D721Med (cell line): ENCODE results near the gene UBAC2.

ENCODE experiments used
- DNase-seq: peaks from one replicate; pipeline ENCODE4 v3.0.0; 2011; ENCODE audit warnings: low spot score; ENCODE audit not compliant: insufficient read length
- FAIRE-seq: peaks from 2 replicates; lab custom pipeline; 2011; peaks lifted over from hg19 to GRCh38; lab: Jason Lieb, UNC
- TF ChIP-seq, protein P1 (sequence below): IDR thresholded peaks from 2 replicates; pipeline ENCODE4 v1.5.1; 2012; ENCODE audit warnings: mild to moderate bottlenecking, control low read depth; ENCODE audit not compliant: insufficient read depth; ENCODE audit errors: missing control alignments

Gene UBAC2

GRCh38 chr13:99265821-99266426 lies 65.3 kb downstream of the UBAC2 start:
- TF ChIP-seq, protein P1, sequence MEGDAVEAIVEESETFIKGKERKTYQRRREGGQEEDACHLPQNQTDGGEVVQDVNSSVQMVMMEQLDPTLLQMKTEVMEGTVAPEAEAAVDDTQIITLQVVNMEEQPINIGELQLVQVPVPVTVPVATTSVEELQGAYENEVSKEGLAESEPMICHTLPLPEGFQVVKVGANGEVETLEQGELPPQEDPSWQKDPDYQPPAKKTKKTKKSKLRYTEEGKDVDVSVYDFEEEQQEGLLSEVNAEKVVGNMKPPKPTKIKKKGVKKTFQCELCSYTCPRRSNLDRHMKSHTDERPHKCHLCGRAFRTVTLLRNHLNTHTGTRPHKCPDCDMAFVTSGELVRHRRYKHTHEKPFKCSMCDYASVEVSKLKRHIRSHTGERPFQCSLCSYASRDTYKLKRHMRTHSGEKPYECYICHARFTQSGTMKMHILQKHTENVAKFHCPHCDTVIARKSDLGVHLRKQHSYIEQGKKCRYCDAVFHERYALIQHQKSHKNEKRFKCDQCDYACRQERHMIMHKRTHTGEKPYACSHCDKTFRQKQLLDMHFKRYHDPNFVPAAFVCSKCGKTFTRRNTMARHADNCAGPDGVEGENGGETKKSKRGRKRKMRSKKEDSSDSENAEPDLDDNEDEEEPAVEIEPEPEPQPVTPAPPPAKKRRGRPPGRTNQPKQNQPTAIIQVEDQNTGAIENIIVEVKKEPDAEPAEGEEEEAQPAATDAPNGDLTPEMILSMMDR = peak; percentile 65
- no peak for DNase-seq
- FAIRE-seq = no peak

DNA sequence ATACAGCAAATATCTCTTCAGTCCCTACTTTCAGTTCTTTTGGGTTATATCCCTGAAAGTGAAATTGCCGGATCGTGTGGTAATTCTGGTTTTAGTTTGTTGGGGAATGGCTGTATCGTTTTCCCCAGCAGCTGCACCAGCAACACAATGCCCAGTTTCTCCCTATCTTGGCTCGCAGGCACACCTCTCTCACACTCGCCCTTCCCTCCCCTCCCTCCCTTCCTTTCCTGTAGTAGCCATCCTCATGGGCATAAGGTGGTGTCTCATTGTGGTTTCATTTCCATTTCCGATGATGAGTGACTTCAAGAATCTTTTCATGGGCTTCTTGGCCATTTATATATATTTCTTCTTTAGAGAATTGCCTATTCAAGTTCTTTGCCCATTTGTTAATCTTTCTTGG lies 66.2 kb downstream of the UBAC2 start:
- FAIRE-seq (no peak), DNase-seq (no peak)
- TF ChIP-seq, protein P1 = no peak

DNA sequence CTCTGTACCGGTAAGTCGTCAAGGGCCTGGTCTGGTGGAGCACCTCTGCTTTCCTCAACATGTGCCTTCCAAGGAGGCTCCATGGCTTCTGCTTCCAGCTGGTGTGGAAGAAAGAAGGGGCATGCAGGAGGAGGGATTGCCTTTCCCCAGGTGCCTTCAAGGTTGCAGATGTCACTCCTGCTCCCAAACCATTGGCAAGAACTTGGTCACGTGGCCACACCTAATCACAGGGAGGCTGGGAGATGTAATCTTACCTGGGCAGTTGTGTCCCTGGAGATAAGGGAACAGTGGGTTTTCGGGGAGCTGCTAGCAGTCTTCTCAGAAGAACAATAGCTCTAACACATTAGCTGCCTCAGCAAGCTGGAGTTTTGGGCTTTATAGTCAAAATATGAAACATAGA lies 67.3 kb downstream of the UBAC2 start:
- no peak for FAIRE-seq
- no peak for DNase-seq
- TF ChIP-seq, protein P1 = no peak

GRCh38 chr13:99268822-99269221 lies 68.2 kb downstream of the UBAC2 start:
- DNase-seq (no peak), FAIRE-seq (no peak)
- TF ChIP-seq, protein P1 = no peak

- DNase-seq = no peak
- FAIRE-seq = no peak
Observed at GRCh38 chr13:99269627-99270241, 69.1 kb downstream of the UBAC2 start.

GRCh38 chr13:99270518-99270917 lies 69.9 kb downstream of the UBAC2 start:
- DNase-seq = no peak
- FAIRE-seq = no peak
- TF ChIP-seq, protein P1 = no peak

More at GRCh38 chr13:99269627-99270241, 69.1 kb downstream of the UBAC2 start:
- TF ChIP-seq, protein P1 = peak; percentile 58

DNA sequence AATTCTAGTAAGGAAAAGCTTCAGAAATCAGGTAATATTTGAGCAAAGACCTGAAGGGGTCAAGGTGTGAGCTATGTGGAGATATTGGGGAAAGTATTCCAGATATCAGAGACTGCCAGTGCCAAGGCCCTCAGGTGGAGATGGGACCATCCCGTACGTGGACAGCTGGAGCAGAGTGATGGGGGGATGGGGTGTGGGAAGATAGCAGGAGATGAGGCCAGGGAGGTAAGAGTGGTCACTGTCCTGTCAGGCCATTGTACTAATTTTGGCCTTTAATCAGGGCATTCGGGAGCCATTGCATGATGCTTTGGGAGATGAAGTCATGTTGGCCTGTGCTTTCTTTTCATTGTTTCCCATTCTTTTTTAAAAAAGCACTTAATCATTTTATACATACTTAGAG lies 70.6 kb downstream of the UBAC2 start:
- TF ChIP-seq, protein P1 = no peak
- no peak for DNase-seq
- FAIRE-seq = no peak
